Kasumi-1 (cell line): ENCODE data around the gene TCHHL1.

Experiments
- DNase-seq, 2 experiments: peaks; one replicate each; lab custom pipeline; 2025; lab: John Stamatoyannopoulos, UW

TCHHL1 gene

DNA sequence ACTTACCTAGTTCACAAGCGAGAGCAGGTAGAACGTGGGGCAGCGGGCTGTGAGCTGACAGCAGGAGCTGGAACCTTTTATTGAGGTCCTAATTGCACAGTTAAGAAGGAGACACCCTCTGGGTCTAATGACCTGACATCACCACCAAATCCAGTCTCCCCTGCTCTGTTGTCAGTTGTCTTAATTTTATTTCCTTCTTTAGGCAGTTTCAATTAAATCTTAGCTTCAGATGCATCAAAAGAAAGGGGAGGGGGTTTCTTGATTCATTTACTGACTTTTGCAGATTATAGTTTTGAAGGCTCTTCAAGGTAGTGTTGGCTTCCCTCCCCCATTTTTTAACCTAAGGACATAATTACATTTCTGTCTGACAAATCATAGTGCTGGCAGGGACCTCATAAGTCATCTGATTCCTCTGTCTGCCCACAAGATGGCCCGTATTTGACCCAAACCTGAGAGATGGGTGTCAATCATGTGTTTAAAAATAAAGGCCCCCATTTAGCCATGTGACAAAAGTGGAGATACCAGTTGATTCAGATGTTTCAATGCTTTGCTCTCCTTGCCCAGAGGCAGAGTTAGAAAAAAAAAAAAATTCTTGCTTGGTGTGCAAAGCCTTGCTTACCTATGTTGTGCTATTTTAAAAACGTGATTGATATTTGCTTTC is at the start of gene TCHHL1:
Gene TCHHL1 (minus strand): TSS at position 51 of the 661 bp plus-strand sequence. CDS start 921 bp downstream, outside the sequence.
- DNase-seq = no peak

DNA sequence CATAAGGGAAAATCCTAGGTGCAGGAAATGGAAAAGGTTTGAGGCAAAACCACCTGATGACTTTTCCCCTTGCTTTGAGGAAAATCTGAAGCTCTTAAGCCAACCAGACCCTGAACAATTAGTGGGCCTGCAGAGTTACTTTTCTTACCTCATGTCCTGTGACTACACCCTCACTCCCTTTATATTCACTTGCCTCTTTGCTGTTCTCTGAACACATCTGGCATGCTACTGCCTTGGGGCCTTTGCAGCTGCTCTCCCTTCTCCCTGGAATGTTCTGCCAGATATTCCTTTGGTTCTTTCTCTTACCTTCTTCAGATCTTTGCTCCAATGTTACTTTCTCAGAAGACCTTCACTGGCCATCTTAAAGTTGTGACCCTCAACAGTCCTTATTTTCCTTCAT is 48.4 kb upstream of the TCHHL1 start:
- DNase-seq = no peak

DNA sequence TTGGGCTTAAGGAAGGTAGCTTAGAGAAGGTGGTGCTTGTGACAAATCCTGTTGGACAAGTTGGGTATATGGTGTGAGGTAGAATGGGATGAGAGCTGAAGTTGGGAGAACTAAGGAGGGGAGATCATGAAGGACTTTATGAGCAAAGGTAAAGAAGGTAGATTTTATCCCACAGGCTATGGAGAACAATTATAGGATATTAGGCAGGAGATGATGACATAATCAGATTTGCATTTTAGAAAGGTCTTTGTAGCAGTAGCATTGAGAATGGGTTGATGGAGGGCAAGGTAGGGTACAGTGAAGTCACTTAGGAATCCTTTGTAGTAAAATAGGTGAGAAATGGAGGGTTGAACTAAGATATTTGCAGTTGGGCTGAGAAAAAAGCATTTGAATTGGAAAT is 41.3 kb upstream of the TCHHL1 start:
- DNase-seq = no peak

DNA sequence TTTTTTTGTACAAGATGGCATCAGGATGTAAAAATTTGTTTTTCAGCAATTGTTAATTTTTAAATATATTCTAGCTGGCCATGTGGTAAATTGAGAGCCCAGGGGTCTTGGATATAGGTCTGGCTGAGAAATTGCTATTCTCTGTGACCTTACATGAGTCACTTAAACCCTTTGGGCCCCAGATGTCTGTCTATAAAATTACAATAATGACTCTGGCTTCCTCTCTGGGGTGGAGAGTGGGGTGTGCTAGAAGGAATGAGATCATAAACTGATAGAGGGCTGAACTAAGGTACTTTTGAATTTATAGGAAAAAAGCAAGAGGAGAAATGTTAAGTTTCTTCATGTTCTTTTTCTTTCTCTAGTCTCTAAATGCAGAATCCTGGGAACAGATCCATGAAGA is 38.8 kb upstream of the TCHHL1 start:
- DNase-seq = no peak

DNA sequence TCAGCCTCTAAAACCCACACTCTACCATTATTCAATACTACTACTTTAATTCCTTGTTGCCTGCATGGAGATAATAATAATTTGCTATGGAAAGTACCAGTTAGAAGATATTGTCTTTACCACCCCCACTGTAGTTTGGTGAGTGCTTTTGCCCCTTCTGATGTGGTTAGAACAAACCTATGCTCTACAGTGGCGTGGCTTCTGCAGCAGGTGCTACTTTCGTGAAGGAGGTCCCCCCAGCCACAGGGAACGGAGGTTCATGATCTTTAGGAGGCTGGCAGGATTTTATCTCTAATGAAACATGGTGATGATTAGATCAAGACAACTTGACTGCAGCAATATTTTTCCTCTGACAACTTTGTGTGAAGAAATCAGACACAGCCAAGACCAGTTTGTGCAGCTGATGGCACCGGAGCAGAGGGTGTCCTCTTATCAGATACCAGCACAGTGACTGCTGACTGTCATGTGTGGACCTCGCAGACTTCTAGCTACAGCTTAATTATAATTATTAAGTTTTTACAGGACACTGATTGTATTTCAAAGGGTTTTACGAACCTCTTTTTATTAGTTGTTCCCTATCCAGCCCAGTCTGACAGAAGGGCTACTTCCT is 37.1 kb upstream of the TCHHL1 start:
- DNase-seq = no peak

DNA sequence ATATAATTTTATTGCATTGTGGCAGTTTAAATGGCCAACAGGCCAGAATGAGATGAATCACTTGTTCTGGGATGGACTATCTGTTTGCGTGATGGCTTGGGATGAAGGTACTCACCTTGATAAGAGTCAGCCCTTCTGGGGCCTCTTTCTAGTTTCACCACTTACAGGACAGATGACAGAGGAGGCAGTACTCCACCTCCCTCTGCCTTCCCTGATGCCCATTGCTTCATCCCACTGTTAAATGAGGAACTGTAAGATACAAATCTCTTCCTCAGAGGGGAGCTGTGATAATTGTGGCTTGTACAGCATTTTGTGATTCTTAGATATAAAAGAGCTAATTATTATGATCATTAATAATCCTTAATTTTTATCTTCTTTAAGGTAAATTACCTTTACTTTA is 30.1 kb upstream of the TCHHL1 start:
- peak in 1 of 2 experiments; percentile 4 for DNase-seq

DNA sequence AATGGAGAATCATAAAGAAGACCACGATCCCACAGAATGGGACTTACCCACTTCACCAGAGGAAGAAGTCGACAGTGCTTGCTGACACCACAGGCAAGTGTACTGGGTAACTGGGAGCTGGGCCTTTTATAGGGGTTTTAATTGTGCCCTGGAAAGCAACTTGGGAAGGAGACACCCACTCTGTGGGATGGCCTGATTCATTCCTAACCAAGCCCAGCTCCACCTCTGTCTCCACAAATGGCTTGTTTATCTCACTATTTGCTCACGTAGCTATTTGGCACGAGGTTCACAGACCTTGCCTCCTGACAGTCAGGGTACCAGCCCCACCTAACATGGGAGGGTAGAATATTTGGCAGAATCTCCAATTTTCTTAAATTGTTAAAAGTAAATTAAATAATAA is 26.5 kb upstream of the TCHHL1 start, which contains the start of gene TCHH:
Gene TCHH (minus strand): TSS at position 101 of the 400 bp plus-strand sequence. CDS start 1,364 bp downstream, outside the sequence.
- no peak for DNase-seq

DNA sequence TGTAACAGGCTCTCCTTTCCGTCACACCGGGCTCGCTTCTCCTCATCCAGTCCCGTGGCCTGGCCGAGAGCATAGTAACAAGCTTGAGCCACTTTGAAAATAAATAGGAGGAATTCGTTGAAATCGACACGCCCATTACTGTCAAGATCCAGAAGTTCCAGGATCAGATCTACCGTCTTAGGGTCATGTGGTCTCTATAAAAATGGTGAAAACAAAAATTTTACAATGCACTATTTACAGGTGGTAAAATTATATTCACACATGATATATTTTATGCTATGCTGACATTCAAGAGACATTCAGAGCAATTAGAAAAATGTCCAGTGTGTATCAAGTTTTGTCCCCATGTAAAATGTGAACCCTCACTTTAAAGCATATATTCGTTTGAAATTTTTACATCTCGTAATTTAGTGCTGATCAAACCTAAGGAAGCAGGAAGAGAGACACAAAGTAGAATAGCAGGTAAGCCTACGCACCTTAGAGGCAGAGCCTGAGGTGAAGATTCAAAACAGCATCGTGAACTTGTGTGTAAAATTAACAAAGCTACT is 24.1 kb upstream of the TCHHL1 start:
- DNase-seq = no peak

DNA sequence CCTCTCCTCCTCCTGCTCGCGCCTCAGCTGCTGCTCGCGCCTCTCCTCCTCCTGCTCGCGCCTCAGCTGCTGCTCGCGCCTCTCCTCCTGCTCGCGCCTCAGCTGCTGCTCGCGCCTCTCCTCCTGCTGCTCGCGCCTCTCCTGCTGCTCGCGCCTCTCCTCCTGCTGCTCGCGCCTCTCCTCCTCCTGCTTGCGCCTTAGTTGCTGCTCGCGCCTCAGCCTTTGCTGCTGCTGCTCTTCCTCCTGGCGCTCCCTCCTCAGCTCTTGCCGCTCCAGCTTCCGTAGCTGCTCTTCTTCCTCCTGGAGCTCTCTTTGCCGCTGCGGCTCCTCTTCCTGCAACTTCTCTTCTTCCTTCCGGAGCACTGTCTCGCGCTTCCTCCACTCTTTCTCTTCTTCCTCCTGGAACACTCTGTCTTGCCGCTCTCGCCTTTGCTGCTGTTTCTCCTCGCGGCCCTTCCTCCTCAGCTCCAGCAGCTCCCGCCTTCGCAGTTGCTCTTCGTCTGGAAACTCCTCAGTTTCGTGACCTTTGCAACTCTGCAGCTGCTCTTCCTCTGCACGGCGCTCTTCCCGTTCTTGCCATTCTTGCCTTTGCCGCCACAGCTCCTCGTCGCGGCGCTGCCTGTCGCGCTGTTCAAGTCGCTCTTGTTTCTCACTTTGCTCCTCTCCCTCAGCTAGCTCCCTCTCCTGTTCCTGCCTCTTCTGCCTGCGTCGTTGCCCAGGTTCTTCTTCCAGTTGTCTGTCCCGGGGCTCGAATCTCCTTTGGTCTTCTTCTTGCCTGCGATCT is 23.4 kb upstream of the TCHHL1 start:
- peak; percentile 25 to 36 for DNase-seq

DNA sequence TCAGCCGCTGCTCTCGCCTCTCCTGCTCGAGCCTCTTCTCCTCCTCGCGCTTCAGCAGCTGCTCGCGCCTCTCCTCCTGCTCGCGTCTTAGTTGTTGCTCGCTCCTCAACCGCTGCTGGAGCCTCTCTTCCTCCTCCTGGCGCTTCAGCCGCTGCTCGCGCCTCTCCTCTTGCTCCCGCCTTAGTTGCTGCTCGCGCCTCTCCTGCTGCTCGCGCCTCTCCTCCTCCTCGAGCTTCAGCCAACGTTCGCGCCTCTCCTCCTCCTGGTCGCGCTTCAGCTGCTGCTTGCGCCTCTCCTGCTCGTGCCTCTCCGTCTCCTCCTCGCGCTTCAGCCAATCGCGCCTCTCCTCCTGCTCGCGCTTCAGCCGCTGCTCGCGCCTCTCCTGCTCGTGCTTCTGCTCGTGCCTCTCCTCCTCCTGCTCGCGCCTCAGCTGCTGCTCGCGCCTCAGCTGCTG is 22.7 kb upstream of the TCHHL1 start:
- peak; percentile 61 to 72 for DNase-seq

DNA sequence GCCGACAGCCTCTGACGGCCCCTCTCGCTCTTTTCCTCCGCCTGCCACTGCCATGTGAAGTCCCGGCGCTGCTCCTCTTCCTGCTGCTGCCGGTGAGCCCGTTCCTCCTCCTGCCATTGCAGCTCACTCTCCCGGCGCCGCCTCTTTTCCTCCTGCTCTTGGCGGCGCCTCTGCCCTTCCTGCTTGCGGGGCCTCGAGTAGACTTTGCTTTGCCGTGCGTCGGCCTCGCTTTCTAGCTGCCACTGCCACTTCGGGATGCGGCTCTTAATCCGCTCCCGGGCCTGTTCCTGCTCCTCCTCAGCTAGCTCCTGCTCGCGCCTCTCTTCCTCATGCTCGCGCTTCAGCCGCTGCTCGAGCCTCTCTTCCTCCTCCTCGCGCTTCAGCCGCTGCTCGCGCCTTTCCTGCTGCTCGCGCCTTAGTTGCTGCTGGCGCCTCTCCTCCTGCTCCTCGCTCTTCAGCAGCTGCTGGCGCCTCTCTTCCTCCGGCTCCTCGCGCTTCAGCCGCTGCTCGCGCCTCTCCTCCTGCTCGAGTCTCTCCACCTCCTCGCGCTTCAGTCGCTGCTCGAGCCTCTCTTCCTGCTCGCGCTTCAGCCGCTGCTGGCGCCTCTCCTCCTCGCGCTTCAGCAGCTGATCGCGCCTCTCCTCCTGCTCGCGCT is 22.1 kb upstream of the TCHHL1 start:
- peak; percentile 69 to 78 for DNase-seq

DNA sequence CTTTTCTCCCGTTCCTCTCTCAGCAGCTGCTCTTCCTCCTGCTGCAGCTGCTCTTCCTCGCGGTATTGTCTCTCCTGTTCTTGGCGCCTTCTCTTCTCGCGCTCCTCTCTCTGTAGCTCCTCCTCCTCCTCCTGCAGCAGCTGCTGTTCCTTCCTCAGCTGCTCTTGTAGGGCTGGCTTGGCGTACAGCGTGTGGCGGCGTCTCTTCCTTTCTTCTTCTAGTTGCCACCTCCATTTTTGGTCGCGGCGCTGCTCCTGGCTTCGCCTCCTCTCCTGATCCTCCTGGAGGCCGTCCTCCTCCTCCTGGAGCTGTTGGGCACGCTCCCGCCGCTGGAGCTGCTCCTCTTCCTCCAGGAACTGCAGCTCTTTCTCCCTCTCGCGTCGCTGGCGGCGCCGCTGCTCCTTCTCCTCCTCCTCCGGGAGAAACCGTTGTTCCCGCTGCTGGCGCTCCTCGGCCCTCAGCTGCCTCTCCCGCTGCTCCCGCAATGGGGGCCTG is 21.5 kb upstream of the TCHHL1 start:
- peak; percentile 65 to 74 for DNase-seq

DNA sequence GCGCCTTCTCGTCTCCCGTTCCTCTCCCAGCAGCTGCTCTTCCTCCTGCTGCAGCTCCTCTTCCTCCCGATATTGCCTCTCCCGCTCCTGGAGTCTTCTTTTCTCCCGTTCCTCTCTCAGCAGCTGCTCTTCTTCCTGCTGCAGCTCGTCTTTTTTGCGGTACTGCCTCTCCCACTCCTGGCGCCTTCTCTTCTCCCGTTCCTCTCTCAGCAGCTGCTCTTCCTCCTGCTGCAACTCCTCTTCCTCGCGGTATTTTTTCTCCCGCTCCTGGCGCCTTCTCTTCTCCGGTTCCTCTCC is 21.1 kb upstream of the TCHHL1 start:
- no peak for DNase-seq

DNA sequence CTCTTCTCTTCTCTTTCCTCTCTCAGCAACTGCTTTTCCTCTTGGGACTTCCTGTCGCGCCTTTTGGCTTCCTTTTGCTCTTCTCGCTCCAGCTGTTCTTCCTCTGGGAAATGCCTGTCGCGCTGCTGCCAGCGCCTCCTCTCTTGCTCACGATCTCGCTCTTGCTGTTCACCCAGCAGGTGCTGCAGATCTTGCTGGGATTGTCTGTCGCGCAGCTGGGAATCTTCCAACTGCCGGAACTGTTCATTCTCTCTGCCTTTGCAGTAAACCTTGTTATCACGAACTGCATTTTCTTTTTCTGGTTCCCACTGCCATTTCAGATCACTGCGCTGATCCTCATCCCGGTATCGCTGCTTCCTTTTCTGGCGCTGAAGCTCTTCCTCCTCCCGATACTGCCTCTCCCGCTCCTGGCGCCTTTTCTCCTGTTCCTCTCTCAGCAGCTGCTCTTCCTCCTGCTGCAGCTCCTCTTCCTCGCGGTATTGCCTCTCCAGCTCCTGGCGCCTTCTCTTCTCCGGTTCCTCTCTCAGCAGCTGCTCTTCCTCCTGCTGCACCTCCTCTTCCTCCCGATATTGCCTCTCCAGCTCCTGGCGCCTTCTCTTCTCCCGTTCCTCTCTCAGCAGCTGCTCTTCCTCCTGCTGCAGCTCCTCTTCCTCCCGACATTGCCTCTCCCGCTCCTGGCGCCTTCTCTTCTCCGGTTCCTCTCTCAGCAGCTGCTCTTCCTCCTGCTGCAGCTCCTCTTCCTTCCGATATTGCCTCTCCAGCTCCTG is 20.6 kb upstream of the TCHHL1 start:
- DNase-seq = no peak

DNA sequence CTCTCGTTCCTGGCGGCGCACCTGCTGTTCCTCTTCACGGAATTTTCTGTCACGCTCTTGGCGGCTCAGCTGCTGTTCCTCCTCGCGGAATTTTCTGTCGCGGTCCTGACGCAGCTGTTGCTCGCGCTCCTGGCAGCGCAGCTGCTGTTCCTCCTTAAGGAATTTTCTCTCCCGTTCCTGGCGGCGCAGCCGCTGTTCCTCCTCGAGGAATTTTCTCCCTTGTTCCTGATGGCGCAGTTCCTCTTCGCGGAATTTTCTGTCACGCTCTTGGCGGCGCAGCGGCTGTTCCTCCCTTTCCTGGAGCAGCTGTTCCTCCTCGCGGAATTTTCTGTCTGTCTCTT is 20.0 kb upstream of the TCHHL1 start:
- DNase-seq = no peak

DNA sequence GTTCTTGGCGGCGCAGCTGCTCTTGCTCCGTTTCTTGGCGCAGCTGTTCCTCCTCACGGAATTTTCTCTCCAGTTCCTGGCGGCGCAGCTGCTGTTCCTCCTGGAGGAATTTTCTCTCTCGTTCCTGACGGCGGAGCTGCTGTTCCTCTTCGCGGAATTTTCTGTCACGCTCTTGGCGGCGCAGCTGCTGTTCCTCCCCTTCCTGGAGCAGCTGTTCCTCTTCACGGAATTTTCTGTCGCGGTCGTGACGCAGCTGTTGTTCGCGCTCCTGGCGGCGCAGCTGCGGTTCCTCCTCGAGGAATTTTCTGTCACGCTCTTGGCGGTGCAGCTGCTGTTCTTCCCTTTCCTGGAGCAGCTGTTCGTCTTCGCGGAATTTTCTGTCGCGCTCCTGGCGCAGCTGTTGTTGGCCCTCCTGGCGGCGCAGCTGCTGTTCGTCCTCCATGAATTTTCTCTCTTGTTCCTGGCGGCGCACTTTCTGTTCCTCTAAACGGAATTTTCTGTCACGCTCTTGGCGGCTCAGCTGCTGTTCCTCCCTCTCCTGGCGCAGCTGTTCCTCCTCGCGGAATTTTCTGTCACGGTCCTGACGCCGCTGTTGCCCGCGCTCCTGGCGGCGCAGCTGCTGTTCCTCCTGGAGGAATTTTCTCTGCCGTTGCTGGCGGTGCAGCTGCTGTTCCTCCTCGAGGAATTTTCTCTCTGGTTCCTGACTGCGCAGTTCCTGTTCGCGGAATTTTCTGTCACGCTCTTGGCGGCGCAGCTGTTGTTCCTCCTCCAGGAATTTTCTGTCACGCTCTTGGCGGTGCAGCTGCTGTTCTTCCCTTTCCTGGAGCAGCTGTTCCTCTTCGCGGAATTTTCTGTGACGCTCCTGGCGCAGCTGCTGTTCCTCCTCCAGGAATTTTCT is 19.4 kb upstream of the TCHHL1 start:
- DNase-seq = no peak

DNA sequence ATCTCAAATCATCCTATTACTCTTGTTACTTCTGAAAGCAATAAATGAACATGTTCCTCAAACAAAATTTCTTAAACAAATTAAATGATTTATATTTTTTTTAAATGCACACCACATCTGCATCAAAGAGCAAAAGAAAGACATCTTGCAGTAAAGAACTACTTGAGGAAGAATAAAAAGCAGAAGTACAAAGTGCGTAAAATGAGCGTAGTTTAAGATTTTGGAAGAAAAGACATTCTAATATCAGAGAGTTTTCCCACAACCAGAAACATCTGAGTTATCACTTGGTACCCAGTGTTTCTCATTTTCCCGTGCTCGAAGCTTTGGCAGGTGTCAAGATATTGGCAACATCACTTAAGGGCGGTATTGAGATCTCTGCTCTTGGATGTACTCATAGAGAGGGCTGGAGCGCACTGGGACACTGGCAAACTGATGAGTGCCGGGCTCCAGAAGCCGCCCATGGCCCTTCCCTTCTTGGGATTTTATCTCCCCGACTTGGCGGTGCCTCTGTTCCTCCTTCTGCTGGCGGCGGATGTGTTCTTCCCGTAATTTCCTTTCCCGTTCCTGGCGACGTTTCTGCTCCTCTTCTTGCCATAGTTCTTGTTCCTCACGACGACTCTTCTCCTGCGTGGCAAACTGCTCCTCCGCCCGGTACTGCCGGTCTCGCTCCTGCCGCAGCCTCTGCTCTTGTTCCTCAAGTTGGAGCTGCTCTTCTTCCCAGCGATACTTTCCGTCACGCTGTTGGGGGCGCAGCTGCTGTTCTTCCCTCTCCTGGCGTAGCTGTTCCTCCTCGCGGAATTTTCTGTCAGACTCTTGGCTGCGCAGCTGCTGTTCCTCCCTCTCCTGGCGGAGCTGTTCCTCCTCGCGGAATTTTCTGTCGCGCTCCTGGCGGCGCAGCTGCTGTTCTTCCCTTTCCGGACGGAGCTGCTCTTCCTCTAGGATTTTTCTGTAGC is 18.4 kb upstream of the TCHHL1 start:
- peak in 1 of 2 experiments; percentile 10 for DNase-seq

DNA sequence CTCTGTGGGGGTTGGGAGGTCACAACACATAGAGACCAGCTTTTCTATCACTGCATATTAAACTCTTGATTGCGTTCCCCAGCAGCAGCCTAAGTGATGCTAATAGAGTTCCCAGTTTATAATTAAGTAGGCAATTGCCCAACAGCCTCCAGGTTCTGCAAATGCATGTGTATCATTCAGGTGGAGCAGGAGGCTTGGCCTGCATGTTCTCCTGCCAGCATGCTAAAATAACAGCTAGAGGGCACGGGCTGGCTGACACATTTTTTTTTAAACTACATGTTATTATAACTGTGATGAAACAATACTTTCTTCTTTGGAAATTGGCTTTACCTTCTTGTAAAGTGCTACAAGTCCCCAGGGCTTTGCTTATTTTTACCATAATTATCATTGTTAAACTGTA is 16.0 kb upstream of the TCHHL1 start:
- DNase-seq = no peak

DNA sequence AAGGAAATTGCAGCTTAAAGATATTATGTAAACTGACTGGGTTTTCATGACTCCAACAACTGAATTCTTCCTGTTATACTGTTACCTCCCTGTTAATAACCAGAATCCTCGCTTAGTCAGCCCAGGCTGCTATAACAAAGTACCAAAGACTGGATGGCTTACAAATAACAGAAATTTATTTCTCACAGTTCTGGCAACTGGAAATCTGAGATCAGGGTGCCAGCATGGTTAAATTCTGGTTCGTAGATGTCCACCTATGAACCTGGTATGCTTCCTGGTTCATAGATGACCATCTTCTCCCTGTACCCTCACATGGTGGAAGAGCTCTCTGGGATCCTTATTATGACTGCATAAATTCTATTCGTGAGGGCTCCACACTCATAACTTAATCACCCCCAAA is 8.1 kb upstream of the TCHHL1 start:
- no peak for DNase-seq
